SU-DHL-6 (cell line): ENCODE results near the gene ZNF345.

Experiments used
- H2AFZ ChIP-seq: fragments of 200-600 bp; sonication (generic); 2 replicates; pipeline ENCODE4 v1.6.1; 2014; ENCODE audit warnings: low read depth, mild to moderate bottlenecking, moderate library complexity, mixed read lengths, antibody characterized with exemption, low read length; ENCODE audit not compliant: severe bottlenecking
- H3F3A ChIP-seq: fragments of 200-600 bp; shearing (Covaris generic); 2 replicates; pipeline ENCODE4 v1.6.0; 2016; ENCODE audit warnings: antibody characterized with exemption, mild to moderate bottlenecking; ENCODE audit not compliant: insufficient read depth
- H3K27ac ChIP-seq: fragments of 200-600 bp; sonication (generic); 2 replicates; pipeline ENCODE4 v1.5.1; 2016; ENCODE audit warnings: low read depth, mild to moderate bottlenecking, low read length, moderate library complexity, mixed read lengths
- H3K27me3 ChIP-seq: fragments of 200-600 bp; sonication (generic), shearing (Covaris generic); 2 replicates; pipeline ENCODE4 v1.6.0; 2014; ENCODE audit warnings: mild to moderate bottlenecking, low read length
- H3K36me3 ChIP-seq: fragments of 200-600 bp; sonication (generic); 2 replicates; pipeline ENCODE4 v1.6.1; 2014; ENCODE audit warnings: mild to moderate bottlenecking, low read length, mixed read lengths
- H3K4me2 ChIP-seq: fragments of 300-600, 200-600 bp; shearing (Covaris generic), sonication (generic); 2 replicates; pipeline ENCODE4 v1.6.0; 2014; ENCODE audit warnings: low read length, low read depth, mild to moderate bottlenecking; ENCODE audit not compliant: poor library complexity, severe bottlenecking
- H3K4me3 ChIP-seq: fragments of 200-600 bp; sonication (generic); 2 replicates; pipeline ENCODE4 v1.5.1; 2014; ENCODE audit warnings: antibody characterized with exemption, low read length, mild to moderate bottlenecking, mixed read lengths; ENCODE audit not compliant: insufficient read depth, poor library complexity, severe bottlenecking
- H3K79me2 ChIP-seq: fragments of 200-600 bp; sonication (generic); 2 replicates; pipeline ENCODE4 v1.6.1; 2014; ENCODE audit warnings: mild to moderate bottlenecking, low read length, moderate library complexity; ENCODE audit not compliant: insufficient read depth
- H3K9ac ChIP-seq: fragments of 200-600 bp; sonication (generic); 2 replicates; pipeline ENCODE4 v1.7.0; 2014; ENCODE audit warnings: mild to moderate bottlenecking, low read length
- H3K9me2 ChIP-seq: fragments of 200-600 bp; sonication (generic); replicated peaks from 2 replicates; pipeline ENCODE4 v1.6.1; 2014; ENCODE audit warnings: low read length; ENCODE audit not compliant: insufficient read depth
- H3K9me3 ChIP-seq: fragments of 200-600 bp; sonication (generic); 2 replicates; pipeline ENCODE4 v1.6.1; 2014; ENCODE audit warnings: low read length, mixed read lengths; ENCODE audit not compliant: insufficient read depth
- H4K20me1 ChIP-seq: fragments of 200-600 bp; sonication (generic); 2 replicates; pipeline ENCODE4 v1.6.1; 2014; ENCODE audit warnings: low read depth, mild to moderate bottlenecking, antibody characterized with exemption, low read length, moderate library complexity, mixed read lengths
- CTCF ChIP-seq: fragments of 200-600 bp; sonication (generic); IDR thresholded peaks from one replicate; pipeline ENCODE4 v1.5.1; 2017; ENCODE audit warnings: antibody characterized with exemption, mild to moderate bottlenecking, low read length, moderate library complexity; ENCODE audit not compliant: insufficient read depth, poor library complexity, severe bottlenecking
- EZH2phosphoT487 ChIP-seq: fragments of 200-600 bp; sonication (generic), shearing (Covaris generic); conservative IDR thresholded peaks from 2 replicates; pipeline ENCODE4 v1.6.1; 2018; ENCODE audit warnings: mild to moderate bottlenecking, antibody characterized with exemption, low read length, moderate library complexity, mixed read lengths

ZNF345 gene

GRCh38 chr19:36876993-36877938, 26.6 kb downstream of the ZNF345 start:
- no peak overlapping the region for H3K4me2 ChIP-seq
- no peaks in the 10 kb centered on the region for H3K9me2 ChIP-seq
- no peaks in the 10 kb centered on the region for H3K27me3 ChIP-seq
- H3K79me2 ChIP-seq, result no peaks in the 10 kb centered on the region
- TF ChIP-seq EZH2phosphoT487 (no peak), CTCF (no peak)
- H3K9me3 ChIP-seq, result peaks cover 46% of the 10 kb centered on the region
- H3K9ac ChIP-seq, result no peak overlapping the region
- no peaks in the 10 kb centered on the region for H4K20me1 ChIP-seq
- H3K36me3 ChIP-seq, result peaks cover 42% of the 10 kb centered on the region
- no peaks in the 10 kb centered on the region for H3F3A ChIP-seq
- H2AFZ ChIP-seq, result no peak overlapping the region
- no peak overlapping the region for H3K4me3 ChIP-seq
- H3K27ac ChIP-seq, result no peak overlapping the region

GRCh38 chr19:36891768-36892357, 41.2 kb downstream of the ZNF345 start:
- Histone ChIP-seq H3K27me3 (no peaks in the 10 kb centered on the region), H3K9ac (no peak overlapping the region), H3K79me2 (no peaks in the 10 kb centered on the region), H3K9me2 (no peaks in the 10 kb centered on the region), H2AFZ (no peak overlapping the region), H3K4me2 (no peak overlapping the region), H3K4me3 (no peak overlapping the region), H3K36me3 (peaks cover 40% of the 10 kb centered on the region), H3F3A (no peaks in the 10 kb centered on the region), H3K9me3 (peaks cover 66% of the 10 kb centered on the region; the same call in 1 of the 2 replicates), H4K20me1 (no peaks in the 10 kb centered on the region), H3K27ac (no peak overlapping the region)
- TF ChIP-seq EZH2phosphoT487 (no peak), CTCF (no peak)

GRCh38 chr19:36894849-36895383, 44.2 kb downstream of the ZNF345 start:
- H3F3A ChIP-seq, result no peaks in the 10 kb centered on the region
- H3K9me2 ChIP-seq, result no peaks in the 10 kb centered on the region
- H3K36me3 ChIP-seq, result peaks cover 43% of the 10 kb centered on the region
- H3K27ac ChIP-seq, result no peak overlapping the region
- H3K4me2 ChIP-seq, result no peak overlapping the region
- H3K9ac ChIP-seq, result no peak overlapping the region
- H4K20me1 ChIP-seq, result no peaks in the 10 kb centered on the region
- peaks cover 77% of the 10 kb centered on the region; the same call in 1 of the 2 replicates for H3K9me3 ChIP-seq
- H2AFZ ChIP-seq, result no peak overlapping the region
- no peaks in the 10 kb centered on the region for H3K79me2 ChIP-seq
- no peaks in the 10 kb centered on the region for H3K27me3 ChIP-seq
- H3K4me3 ChIP-seq, result no peak overlapping the region
- no peak for TF ChIP-seq CTCF
- TF ChIP-seq EZH2phosphoT487, result no peak
